Measurements from ENCODE around the gene HIRIP3.

DNA sequence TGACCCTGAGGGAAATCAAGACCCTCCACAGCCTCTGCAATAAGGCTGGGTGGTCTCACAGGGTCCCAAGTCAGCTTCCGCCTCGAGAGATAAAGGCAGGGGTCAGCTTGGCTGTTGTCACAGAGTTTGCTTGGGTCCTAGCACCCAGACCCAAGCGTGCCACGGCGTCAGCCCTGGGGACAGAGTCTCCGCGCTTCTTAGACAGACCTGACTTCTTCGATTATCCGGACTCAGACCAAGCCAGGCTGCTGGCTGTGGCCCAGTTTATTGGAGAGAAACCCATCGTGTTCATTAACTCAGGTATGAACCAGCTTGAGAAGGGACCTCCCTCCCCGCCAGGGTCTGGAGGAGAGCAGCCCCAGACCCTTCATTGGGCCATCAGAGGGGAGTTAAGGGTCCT lies 28.2 kb upstream of the HIRIP3 start:
- TF ChIP-seq POLR2A (IDR thresholded peaks at IDR 0.05), result no peak
- no peak for TF ChIP-seq POLR2AphosphoS5 (IDR thresholded peaks at IDR 0.05; ENCODE audit: insufficient read depth in 1 of 2, low read depth in 1 of 2)
